Suprapubic skin (tissue), 3 donors: Measurements from ENCODE around the gene HCFC1R1.

Experiments
- EP300 ChIP-seq: sonication (generic); formaldehyde crosslinking; IDR thresholded peaks from one replicate; pipeline ENCODE4 v1.6.1; 2017; ENCODE audit warnings: antibody characterized with exemption
- TF ChIP-seq, protein P1 (sequence below), 2 donors: fragments of 200-600 bp in 1 of 2; fragments of 450-650 bp in 1 of 2; sonication (generic) in 1 of 2; IDR thresholded peaks; one replicate each; pipeline ENCODE4 v1.5.1; 2016 to 2019; ENCODE audit warnings: antibody characterized with exemption in 2 of 2, mild to moderate bottlenecking in 1 of 2, moderate library complexity in 1 of 2

GRCh38 chr16:3068487-3068886 is 44.7 kb upstream of the HCFC1R1 start:
- TF ChIP-seq EP300 = no peak
- TF ChIP-seq, protein P1, sequence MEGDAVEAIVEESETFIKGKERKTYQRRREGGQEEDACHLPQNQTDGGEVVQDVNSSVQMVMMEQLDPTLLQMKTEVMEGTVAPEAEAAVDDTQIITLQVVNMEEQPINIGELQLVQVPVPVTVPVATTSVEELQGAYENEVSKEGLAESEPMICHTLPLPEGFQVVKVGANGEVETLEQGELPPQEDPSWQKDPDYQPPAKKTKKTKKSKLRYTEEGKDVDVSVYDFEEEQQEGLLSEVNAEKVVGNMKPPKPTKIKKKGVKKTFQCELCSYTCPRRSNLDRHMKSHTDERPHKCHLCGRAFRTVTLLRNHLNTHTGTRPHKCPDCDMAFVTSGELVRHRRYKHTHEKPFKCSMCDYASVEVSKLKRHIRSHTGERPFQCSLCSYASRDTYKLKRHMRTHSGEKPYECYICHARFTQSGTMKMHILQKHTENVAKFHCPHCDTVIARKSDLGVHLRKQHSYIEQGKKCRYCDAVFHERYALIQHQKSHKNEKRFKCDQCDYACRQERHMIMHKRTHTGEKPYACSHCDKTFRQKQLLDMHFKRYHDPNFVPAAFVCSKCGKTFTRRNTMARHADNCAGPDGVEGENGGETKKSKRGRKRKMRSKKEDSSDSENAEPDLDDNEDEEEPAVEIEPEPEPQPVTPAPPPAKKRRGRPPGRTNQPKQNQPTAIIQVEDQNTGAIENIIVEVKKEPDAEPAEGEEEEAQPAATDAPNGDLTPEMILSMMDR (IDR thresholded peaks at IDR 0.05) = no peak
